A172 (cell line): Measurements from ENCODE around the gene PPFIA1. TPM values are rescaled to one million over a fixed set of nuclear protein-coding genes. Genes with fewer than 3 reads are reported as not detected.
"Not testable (repeated sequence)": the region's sequence is repeated elsewhere in the genome, so short reads cannot be mapped to it uniquely, and the experiment has no call there.

Source experiments
- DNase-seq: peaks from one replicate; pipeline ENCODE4 v3.0.0-alpha.2; 2015; ENCODE audit warnings: low spot score
- total RNA-seq: library from RNA; depleted of rRNA; stranded (reverse); fragments of >200 nt; shearing (Covaris generic); gene quantifications from 2 replicates; pipeline ENCODE4 v1.2.3, GENCODE V29; 2014

PPFIA1 gene
- total RNA-seq, 1 experiment from 2014 or later, result 65.9 TPM

DNA sequence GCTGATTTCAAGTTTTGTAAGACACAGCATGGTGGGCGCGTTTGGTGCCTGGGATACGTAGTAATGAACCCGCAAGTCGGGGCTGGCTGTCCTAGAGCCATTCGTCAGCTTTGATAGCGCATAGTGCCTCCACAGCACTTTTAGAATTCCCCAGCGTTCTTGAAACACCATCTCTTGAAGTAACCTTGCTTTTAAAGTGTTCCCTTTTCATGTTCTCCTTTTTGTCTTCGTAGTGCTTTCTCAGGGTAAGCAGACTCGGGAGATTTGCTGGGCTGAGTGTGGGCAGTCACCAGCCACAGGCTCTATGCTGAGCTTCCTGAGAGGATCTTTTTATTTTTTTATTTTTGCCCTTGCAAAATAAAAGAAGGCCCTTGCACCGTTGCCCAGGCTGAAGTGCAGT, 88.3 kb downstream of the PPFIA1 start:
- DNase-seq, result no peak

- DNase-seq, result no peak
These were observed 89.1 kb downstream of the PPFIA1 start for GRCh38 chr11:70359451-70360205.

- no peak for DNase-seq
These were observed 89.7 kb downstream of the PPFIA1 start for GRCh38 chr11:70360211-70360610.

- no peak for DNase-seq
These were observed 93.7 kb downstream of the PPFIA1 start for GRCh38 chr11:70364178-70364577.

DNA sequence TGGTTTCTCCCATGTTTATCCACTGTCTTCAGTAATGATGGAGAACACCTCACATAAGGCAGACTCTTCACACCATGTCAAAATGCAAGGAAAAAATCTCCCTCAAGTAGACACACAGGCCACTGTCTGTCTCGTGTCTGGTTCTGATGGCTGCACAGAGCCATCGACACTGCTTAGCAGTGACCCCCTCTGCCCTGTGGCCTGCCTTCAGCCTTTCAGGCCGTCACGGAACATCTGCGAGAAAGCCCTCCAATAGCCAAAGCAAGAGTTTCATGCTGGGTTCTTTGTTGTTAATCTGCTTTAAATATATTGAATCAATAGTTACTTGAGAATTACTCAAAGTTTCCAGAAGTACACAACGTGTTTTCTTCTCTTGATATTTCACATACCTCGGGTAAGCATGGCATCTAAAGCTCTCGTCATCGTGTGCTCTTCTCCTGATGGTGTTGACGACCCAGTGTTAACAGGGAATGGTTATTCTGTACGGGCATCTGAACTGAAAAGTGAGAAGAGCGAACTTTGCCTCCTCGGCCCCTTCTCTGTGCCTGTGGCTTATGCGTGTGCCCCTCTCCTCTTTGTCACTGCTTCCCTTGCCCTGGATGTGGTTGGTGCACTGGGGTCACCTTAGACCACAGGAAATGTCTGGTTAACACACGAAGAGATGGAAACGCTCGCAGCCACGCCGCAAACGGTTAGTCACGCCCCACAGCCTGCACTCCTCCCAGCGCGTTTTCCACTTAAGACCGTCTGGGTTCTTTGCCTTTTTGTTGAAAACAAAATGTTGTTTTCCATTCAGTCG, 94.5 kb downstream of the PPFIA1 start:
- DNase-seq, result no peak

DNA sequence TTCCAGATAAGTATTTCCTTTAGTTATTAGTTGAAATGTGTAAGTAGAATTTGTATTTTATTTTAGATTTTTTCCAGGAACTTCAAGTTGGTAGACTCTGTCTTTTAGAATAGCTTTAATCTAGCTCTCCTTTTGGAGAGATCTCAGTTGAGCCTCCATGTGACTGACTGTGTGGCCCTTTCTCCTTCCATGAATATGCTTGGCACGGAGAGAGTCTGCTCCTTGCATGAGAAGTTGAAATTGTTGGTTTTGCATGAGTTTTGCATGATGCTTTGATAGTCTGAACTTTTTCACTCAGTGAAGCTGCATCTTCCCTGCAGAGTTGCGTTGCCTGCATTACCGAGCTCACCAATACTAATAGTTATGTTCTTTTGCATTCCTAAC, 95.0 kb downstream of the PPFIA1 start:
- DNase-seq, result no peak

DNA sequence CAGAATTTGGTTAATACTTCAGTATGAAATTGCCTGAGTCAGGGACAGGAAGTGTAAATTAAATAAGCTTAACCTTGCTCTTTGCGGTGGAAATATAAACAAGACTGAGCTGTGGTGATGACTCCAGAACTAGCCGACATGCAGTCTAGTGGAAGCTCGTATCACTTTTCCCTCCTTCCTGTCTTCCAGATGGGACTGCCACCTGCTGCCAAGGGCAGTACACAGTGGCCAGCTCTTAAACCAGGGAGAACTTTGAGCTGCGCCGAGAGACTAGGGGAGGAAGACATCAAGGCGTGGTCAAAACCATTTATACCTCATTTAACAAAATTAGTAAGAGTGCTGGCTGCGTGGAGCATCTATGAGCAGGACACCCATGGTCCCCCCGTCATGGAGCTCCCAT, 96.6 kb downstream of the PPFIA1 start:
- DNase-seq, result peak; percentile 57

DNA sequence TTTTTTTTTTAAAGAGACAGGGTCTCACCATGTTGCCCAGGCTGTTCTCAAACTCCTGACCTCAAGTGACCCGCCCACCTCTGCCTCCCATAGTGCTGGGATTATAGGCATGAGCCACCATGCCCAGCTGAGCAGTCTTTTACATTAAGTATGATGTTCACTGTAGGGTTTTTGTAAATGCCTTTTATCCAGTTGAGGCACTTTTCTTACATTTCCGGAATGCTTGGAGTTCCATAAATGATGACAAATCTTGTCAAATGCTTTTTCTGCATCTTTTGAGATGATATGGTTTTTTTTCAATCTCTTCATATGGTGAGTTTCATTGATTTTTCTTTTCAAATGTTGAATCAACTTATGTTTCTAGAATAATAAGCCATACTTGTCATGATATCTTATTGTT, 98.5 kb downstream of the PPFIA1 start:
- DNase-seq, result no peak

GRCh38 chr11:70371241-70371640, 100.8 kb downstream of the PPFIA1 start:
- DNase-seq, result no peak

DNA sequence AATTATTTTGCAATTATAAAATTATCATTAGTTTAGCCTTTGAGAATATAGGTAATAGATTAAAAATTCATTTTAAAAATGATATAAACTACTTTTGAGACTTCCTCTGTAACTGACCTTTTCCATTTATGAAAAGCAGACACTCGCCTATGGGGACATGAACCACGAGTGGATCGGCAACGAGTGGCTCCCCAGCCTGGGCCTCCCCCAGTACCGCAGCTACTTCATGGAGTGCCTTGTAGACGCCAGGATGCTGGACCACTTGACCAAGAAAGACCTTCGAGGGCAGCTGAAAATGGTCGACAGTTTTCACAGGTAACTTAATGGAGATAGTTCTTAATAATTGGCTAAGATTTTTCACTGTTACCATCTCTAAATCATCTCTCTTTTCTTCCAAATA, 101.6 kb downstream of the PPFIA1 start:
- no peak for DNase-seq

- DNase-seq, result no peak
These were observed 106.1 kb downstream of the PPFIA1 start for GRCh38 chr11:70376621-70377020.

DNA sequence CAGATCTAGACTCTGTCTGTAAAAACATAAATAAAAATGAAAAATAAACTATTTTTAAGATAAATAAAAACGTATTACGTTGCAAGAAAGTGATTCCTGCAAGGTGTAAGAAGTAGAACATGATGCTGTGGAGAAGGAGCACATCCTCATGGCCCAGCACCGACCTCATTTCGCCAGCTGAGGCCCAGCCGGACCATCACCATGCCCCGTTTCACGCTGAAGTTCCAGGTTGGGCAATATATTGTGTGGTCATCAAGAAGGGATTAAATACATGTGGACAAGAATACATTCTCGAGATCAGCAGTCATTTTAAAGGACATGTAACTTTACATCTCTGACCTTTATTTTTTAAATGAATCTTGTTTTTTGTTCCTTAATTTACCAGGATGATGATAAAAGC, 107.2 kb downstream of the PPFIA1 start:
- DNase-seq, result no peak

- DNase-seq, result no peak
These were observed 108.1 kb downstream of the PPFIA1 start for GRCh38 chr11:70378506-70379134.

DNA sequence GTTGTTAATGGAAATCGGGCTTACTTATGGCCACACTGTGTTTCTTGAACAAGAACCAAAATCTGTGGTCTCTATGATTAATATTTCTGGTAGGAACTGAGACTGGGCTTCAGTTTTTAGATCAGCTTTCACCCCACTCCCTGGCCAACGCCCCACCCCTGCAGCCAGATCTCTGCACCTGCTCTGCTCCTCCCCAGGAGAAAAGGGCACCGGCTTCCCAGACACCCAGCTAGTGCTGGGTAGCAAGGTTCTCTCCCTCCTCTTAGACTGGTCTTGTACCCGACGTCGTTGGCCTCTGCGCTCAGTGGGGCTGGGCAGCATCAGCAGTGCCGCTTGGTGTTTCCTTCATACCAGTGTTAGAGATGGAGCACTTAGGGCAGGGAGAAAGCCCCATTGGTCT, 110.9 kb downstream of the PPFIA1 start:
- no peak for DNase-seq

GRCh38 chr11:70381872-70382861, 111.7 kb downstream of the PPFIA1 start:
- peak; percentile 85 for DNase-seq

- no peak for DNase-seq
These were observed 113.4 kb downstream of the PPFIA1 start for GRCh38 chr11:70383664-70384565.

- DNase-seq, result no peak
These were observed 114.2 kb downstream of the PPFIA1 start for GRCh38 chr11:70384566-70385152.

DNA sequence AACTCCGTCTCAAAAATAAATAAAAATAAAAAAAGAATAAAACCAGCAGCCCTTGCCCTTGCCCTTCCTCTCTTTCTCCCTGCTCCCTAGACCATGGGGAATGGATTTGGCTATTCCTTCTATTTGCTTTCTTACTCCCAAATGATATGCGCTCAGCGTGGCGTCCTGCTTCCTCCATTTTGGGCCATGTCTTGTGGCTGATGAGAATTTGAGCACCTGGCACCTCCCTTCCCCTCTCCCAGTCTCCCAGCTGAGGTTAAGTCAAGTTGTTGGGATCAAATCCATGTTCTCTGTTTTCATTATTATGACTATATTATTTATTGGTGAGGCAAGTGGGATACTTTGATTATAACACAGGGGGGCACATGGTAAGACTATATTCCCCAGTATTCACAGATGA, 117.1 kb downstream of the PPFIA1 start:
- DNase-seq, result no peak

- no peak for DNase-seq
These were observed 118.7 kb downstream of the PPFIA1 start for GRCh38 chr11:70389201-70389600.

GRCh38 chr11:70390882-70391281, 120.4 kb downstream of the PPFIA1 start:
- DNase-seq, result not testable (repeated sequence)
